Measurements from ENCODE around the gene MMRN2.
"Not testable (repeated sequence)": the region's sequence is repeated elsewhere in the genome, so short reads cannot be mapped to it uniquely, and the experiment has no call there.

The MMRN2 gene

GRCh38 chr10:86957471-86958115 lies at the start of gene MMRN2:
Gene MMRN2 (minus strand): TSS chr10:86957615. CDS start chr10:86957541, 74 bp downstream.
- DNase-seq: no peak

DNA sequence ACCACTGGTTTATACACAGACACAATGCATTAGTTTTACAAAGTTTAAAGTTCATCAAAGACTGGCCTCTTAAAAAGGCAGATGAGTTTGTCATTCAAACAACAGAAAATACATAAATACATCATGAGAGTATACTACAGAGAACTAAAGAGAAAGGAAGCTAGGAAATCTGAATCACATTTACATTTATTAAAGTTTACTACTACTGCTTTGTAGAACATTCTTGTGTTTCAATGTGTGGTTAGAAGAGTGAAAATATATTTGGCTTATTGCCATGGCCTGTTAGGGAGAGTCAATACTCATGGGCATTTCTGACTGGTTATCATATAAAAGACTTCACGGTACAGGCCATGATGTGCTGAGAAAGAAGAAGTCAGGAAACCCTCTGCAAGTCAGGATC lies 49.7 kb upstream of the MMRN2 start:
- DNase-seq: not testable (repeated sequence)

DNA sequence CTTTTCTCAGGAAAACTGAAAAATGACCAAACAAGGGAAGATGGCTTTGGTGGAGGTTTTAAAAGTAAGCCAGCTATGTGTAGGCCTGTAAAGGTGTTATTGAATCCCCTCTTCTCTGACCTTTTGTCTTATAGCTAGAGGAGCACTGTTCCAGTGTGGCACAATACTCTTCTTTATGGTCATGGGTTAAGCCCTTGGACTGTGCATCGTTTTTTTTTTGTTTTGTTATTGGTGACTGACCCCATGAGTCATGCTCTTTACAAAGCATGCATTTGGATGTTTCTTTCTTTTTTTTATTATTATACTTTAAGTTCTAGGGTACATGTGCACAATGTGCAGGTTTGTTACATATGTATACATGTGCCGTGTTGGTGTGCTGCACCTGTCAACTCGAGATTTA lies 43.1 kb upstream of the MMRN2 start:
- DNase-seq: no peak

DNA sequence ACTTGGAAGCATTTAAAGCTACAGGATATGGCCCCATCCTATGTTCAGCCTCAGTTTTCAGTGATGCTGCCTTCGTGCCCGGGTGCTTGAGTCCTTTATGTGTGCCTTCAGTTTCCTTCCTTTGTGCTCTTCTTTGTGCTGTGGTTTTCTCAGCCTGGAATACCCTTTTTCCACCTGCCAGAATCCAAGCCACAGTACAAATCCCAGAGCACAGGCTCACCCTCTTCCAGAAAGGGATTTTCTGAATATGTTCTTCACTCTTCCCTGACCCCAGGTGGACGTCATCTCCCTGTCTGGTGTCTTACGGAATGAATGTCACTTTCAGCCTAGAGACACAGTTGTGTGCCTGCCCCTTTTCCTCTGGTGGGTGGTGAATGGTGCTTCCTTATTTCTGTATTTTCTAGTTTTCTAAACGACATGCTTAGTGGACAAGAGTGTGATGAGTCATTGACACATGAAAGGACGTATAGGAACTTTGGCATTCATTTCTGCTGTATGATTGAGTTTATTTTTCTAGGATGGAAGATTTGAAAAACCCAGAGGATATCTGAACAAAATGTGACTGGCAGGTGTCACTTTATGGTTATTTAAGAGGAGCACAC lies 42.5 kb upstream of the MMRN2 start:
- DNase-seq: not testable (repeated sequence)

- DNase-seq: no peak
Measured at GRCh38 chr10:86992929-86993328, 35.5 kb upstream of the MMRN2 start.

DNA sequence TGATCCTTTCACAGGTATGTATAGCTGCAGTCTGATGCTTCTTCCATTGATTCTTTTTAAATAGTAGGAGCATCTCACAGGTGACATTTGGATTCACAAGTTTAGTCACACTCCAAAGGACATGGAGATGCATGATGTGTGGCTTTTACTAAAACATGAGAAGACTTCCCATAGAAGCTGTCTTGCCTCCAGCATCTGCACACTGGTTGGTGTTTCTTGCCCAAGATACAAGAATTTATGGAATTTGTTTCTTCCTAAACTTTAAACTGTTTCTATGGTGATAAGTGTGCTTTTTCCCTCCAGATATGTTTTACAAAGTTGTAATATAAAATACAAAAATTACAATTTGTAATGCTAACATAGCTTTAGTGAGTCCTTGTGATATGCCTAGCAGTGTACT lies 35.0 kb upstream of the MMRN2 start:
- no peak for DNase-seq

DNA sequence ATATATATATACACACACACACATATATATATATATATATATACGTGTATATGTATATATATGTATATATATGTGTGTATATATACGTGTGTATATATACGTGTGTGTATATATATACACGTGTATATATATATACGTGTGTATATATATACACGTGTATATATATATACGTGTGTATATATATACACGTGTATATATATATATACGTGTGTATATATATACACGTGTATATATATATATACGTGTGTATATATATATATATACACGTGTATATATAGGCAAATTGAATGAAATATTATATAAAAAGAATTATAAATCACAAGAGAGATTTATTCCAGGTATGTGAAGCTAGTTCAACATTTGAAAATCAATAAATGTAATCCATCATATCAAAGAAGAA lies 33.9 kb upstream of the MMRN2 start:
- not testable (repeated sequence) for DNase-seq

DNA sequence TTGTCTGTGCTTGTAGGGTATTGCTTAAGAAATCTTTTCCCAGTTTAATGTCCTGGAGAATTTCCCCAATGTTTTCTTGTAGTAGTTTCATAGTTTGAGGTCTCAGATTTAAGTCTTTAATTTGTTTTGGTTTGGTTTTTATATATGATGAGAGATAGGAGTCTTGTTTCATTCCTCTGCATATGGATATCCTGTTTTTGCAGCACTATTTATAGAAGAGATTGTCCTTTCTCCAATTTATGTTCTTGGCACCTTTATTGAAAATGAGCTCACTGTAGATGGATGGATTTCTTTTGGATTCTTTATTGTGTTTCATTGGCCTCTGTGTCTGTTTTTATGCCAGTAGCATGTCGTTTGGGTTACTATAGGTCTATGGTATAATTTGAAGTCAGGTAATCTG lies 31.1 kb upstream of the MMRN2 start:
- DNase-seq: no peak

DNA sequence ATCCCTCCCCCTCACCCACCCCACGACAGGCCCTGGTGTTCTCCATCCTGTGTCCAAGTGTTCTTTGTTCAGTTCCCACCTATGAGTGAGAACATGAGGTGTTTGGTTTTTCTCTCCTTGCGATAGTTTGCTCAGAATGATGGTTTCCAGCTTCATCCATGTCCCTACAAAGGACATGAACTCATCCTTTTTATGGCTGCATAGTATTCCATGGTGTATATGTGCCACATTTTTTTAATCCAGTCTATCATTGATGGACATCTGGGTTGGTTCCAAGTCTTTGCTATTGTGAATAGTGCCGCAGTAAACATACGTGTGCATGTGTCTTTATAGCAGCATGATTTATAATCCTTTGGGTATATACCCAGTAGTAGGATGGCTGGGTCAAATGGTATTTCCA lies 27.1 kb upstream of the MMRN2 start:
- not testable (repeated sequence) for DNase-seq

DNA sequence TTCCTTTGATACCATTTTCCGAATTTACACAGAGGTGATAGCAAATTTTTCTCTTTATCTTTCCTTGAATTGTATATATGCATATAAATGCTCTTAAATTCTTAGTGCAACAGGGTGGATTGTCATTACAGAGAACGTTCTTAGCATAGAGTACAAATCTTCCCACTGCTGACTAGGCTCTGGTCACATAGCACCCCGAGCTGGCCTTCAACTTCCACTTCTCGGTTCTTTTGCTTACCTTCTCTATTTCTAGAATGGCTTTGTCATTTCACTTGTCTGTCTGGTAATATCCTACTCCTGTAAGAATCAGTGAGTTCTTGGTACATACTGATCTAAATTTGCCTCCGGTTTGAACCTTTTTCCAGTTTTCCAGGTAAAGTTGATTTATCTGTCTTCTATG lies 24.3 kb upstream of the MMRN2 start:
- no peak for DNase-seq

GRCh38 chr10:86981020-86981419 lies 23.6 kb upstream of the MMRN2 start:
- not testable (repeated sequence) for DNase-seq

DNA sequence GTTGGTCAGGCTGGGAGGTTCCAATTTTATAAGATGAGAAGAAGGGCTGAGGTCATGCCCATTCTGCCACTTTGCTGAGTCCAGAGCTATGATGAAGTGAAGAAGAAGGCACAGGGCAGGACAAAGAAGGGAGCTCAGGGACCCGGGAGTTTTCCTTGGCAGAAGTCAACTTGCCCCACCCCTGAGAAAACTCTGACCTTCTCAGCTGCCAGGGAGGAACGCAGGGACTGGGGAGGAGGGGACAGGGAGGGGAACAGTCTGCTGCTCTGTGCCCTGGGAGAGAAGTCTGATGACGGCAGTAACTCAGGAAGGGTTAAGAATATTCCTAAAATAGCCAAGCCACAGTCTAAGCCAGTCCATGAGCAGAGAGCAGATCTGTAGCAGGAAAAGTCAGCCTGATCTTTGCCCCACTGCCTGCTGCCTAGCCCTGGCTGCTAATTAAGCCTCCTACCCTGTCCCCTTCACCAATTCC lies 22.6 kb upstream of the MMRN2 start:
- no peak for DNase-seq

DNA sequence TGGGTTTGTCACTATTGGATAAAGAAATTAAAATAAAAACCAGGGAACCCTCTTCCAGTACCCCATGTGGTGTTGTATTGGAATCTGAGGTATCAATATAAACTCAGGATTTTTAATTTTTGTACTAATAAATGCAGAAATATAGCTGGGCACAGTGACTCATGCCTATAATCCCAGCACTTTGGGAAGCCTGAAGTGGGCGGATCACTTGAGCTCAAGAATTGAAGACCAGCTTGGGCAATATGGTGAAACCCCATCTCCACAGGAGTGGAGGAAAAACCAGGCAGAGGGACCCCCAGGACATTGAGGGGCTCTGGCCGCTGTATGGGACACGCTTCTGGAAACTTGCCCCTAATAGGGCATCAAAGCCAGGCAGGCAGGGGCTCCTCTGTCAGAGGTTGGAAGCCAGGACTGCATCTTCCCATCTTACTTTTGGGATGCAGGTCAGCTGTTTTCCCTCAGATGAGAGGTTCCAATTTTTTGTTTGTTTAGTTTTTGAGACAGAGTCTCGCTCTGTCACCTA lies 21.9 kb upstream of the MMRN2 start:
- no peak for DNase-seq

DNA sequence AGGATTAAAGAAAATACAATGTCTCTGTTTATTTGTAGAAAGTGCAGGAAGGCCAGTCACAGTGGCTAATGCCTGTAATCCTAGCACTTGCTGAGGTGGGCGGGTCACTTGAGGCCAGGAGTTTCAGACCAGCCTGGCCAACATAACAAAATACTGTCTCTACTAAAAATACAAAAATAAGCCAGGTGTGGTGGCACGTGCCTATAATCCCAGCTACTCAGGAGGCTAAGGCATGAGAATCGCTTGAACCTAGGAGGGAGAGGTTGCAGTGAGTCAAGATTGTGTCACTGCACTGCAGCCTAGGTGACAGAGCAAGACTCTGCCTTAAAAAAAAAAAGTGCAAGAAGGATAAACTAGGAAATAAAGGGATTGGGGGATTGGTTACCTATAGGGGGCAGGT lies 21.0 kb upstream of the MMRN2 start:
- DNase-seq: not testable (repeated sequence)

DNA sequence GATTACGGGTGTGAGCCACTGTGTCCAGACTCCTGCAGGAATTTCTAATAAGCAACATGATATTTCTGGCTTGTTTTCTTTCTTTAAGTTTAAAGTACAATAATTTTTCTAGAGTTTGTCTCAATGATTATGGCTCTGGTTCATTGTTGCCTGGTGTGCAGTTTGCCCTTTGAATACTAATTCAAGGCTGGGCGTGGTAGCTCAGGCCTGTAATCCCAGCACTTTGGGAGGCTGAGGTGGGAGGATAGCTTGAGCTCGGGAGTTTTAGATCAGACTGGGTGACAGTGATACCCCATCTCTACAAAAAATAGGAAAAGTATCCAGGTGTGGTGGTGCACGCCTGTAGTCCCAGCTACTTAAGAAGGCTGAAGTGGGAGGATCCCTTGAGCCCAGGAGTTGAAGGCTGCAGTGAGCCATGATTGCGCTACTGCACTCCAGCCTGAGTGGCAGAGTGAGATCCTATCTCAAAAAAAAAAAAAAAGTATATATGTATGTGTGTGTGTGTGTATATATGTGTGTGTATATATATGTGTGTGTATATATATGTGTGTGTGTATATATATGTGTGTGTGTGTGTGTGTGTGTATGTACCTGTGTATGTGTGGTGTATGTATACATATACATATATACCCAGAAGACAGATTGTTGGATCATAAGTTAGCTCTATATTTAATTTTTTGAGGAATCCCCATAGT lies 19.1 kb upstream of the MMRN2 start:
- DNase-seq: no peak

DNA sequence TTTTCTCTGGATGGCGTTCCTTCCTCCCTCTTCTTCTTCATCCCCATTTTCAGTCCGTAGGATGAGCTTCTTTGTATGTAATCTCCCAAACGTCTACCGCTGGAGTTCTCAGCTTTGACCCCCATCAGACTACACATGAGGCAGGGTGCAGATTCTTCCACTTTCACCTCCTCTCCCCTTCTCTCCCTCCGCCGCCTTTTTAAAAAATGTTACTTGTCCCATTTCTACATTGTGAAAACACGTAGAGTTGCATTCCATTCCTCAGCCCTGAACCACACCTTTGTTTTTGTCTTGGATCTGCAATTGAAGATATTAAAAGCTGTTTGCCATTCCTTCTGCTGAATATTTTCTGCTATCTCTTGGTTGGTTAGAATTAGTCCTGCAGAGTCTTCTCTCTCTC lies 17.1 kb upstream of the MMRN2 start:
- DNase-seq: no peak

DNA sequence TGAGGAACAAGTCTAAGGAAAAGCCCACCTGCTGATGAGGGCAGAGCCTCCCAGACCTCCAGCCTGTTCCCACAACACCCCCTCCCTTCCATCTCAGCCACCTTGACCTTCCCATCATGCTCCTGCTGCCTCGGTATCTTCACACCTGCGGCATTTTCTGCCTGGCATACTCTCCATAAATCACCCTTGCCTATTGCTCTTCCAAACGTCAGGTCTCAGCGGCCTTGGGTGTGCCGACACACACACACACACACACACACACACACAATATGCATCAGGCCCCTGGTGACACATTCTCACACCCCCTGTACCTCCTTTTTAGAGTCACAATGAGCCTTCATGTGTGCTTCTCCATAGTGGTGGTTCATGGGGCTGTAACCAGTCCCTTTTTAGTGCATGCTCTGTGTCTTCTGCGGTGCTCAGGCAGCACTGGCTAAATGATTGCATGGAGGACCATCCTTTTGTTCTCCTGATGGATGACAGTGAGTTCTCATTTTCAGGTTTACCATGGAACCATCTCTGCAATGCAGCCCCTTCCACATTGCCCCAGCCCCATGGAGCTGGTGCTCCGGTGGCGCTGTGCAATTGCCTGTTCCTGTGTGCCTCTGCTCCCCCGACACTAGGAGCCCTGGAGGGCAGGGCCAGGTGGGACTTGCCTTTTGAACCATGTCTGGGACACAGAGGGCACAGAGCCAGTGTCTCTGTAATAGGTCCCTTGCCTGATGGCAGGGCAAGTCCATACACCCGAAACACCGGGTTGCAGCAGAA lies 15.4 kb upstream of the MMRN2 start:
- no peak for DNase-seq

DNA sequence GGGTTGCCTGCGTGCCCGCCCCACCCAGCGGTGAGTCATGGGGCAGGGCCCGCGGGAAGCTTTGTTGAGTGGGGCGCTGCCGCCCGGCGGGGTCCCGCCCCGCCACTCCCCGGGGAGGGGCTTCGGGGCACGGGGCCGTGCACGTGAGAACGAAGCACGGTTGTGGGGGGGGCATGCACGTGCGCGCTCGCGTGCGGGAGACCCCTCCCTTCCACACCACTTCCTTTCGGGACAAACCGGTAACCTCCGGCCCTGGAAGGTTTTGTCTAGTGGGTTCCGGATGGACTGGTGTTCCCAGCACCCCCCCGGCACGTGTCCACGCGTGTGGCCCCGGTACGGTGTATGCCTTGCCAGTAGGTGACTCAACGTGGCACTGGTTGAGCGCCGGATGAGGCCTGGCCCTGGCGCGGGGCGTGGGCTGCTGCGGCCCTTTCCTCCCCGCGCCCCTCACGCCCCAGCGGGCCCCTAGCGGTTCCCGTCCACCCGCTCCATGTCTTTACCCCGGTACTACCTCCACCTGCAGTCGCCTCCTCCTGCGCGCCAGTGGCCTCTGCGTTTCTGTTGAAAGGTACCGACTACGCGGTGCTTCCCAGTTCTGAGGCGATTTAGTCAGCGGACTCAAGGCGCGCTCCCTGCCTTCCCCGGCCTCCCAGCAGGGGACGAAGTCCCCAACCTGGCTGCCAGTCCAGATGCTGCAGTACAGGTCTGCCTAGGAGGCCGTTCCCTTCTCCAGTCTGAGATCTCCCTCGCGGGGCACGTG lies 14.0 kb upstream of the MMRN2 start:
- no peak for DNase-seq

DNA sequence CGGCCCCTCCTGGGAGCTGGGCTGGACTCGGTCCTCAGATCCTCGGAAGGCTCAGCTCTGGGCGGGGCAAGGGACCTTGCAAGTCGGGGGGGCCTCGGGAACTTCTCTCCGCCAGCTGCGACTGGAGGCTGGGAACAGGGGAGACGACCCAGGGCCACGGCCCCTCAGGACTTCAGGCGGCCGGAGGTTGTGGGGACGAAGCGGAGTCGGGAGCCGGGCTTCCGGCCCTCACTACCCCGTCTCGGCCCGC lies 13.5 kb upstream of the MMRN2 start:
- DNase-seq: no peak

- DNase-seq: no peak
Measured at GRCh38 chr10:86970162-86970981, 13.0 kb upstream of the MMRN2 start.

GRCh38 chr10:86969421-86970041 lies 12.1 kb upstream of the MMRN2 start:
- DNase-seq: no peak

DNA sequence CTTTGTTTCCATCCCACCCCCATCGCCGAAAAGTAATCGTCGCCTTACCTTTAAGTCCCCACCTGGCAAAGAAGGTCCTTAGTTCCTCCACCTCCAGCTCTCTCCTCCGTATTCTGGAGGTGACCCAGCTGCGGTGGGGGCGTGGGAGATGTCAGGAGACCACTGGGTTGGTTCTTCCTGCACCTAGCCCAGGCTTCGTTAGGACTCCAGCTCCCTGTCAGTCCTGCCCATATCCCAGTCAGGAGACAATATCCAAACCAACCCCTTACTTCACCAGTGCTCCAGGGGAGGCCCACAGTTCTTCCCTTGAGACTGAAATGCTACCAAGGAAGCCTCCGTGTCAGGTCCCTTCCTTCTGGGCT lies 11.6 kb upstream of the MMRN2 start:
- no peak for DNase-seq

Data from NCI-H446 treated with DMSO at 0.1 percent for 48 hours (cell line).